ENCODE results near the gene GOSR1.

- TF ChIP-seq EZH2phosphoT487 (conservative IDR thresholded peaks at IDR 0.05; ENCODE audit: low read length): no peak
- TF ChIP-seq CTCF (IDR thresholded peaks at IDR 0.05; ENCODE audit: insufficient read depth, low read length, poor library complexity, severe bottlenecking): no peak
Measured at GRCh38 chr17:30477774-30478115, 537 bp downstream of the GOSR1 start.
